ENCODE results near the gene OR2G3.

Gene OR2G3

DNA sequence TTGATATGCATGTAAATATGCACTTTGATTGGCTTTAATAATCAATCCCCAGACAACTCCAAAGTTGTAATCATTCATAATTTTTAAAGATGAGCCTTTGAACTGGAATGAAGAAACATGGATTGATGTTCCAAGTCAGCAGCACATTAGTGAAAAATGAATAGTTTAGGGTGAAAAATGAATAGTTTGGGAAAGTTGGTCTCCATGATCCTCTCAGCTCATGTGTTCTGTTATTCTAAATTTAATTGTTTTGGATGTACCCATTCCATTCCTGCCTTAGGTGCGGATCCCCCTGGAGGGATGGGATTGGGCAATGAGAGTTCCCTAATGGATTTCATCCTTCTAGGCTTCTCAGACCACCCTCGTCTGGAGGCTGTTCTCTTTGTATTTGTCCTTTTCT lies at the start of gene OR2G3:
Gene OR2G3, plus strand, starts transcription at position 301 of the 400 bp plus-strand sequence. Its CDS starts 0 bp downstream, at position 301.
- no peak for DNase-seq (ENCODE audit: low read depth)
- no peak within 1 kb of the TSS for H3K4me3 ChIP-seq (ENCODE audit: low read depth, low read length)
- TF ChIP-seq, protein P1, sequence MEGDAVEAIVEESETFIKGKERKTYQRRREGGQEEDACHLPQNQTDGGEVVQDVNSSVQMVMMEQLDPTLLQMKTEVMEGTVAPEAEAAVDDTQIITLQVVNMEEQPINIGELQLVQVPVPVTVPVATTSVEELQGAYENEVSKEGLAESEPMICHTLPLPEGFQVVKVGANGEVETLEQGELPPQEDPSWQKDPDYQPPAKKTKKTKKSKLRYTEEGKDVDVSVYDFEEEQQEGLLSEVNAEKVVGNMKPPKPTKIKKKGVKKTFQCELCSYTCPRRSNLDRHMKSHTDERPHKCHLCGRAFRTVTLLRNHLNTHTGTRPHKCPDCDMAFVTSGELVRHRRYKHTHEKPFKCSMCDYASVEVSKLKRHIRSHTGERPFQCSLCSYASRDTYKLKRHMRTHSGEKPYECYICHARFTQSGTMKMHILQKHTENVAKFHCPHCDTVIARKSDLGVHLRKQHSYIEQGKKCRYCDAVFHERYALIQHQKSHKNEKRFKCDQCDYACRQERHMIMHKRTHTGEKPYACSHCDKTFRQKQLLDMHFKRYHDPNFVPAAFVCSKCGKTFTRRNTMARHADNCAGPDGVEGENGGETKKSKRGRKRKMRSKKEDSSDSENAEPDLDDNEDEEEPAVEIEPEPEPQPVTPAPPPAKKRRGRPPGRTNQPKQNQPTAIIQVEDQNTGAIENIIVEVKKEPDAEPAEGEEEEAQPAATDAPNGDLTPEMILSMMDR (IDR thresholded peaks at IDR 0.05; ENCODE audit: control insufficient read depth, extremely low read depth, insufficient read depth), result no peak

DNA sequence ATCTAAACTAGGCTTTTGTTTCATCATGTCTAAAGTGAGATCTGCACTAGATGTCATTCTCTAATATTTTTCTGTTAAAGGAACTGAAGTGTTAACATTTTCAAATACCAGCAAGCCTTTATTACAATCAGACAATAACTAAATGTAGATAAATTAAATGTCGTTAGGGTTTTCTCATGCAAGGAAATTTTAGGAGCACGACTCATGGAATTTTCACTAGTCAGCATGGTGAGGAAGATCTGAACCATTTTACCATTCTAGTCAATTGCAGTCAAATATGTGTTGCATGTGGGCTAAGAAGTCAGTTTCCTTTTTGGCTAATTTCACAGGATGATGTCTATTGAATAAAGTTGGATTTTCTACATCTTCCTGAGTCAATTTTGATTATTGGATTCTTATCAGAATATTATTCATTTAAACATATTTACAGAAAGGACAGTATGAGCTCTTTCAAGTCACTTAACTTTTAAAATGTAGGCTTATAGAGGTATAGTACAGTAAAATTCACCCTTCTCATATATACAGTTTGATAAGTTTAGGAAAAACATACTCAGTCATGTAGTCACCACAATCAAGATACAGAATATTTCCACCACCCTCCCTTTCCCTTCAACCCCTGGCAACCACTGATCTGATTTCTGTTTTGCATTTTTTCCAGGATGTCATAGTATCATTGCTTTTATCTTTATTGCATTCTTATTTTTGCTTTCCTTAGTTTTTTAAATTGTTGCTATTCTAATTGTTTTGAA lies 47.3 kb upstream of the OR2G3 start:
- no peak for DNase-seq (ENCODE audit: low read depth)
- no peak overlapping the region for H3K4me3 ChIP-seq (ENCODE audit: low read depth, low read length)
- TF ChIP-seq, protein P1 (IDR thresholded peaks at IDR 0.05; ENCODE audit: control insufficient read depth, extremely low read depth, insufficient read depth), result no peak

GRCh38 chr1:247561711-247562110 lies 43.7 kb upstream of the OR2G3 start:
- H3K4me3 ChIP-seq (ENCODE audit: low read depth, low read length), result no peak overlapping the region
- TF ChIP-seq, protein P1 (IDR thresholded peaks at IDR 0.05; ENCODE audit: control insufficient read depth, extremely low read depth, insufficient read depth), result no peak
- no peak for DNase-seq (ENCODE audit: low read depth)

DNA sequence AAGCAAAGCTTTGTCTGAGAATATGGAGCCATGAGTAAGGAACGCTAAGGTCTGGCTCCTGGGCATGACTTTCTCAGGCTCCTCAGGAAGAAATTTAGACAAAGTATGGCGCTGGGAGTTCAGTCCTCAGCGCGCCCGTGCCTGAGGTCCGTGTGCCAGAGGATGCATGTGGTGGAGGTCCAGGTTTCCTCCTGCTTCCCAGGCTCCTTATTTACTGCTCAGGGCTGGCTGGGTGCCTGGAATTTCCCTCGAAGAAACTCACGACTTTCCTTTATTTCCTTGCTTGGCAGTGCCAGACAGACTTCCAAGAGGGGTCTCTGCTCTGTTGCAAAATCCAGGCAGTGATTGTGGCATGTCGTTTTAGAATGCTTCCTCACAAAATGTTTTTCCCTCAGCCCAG lies 43.2 kb upstream of the OR2G3 start:
- H3K4me3 ChIP-seq (ENCODE audit: low read depth, low read length), result no peak overlapping the region
- no peak for DNase-seq (ENCODE audit: low read depth)
- TF ChIP-seq, protein P1 (IDR thresholded peaks at IDR 0.05; ENCODE audit: control insufficient read depth, extremely low read depth, insufficient read depth), result no peak

DNA sequence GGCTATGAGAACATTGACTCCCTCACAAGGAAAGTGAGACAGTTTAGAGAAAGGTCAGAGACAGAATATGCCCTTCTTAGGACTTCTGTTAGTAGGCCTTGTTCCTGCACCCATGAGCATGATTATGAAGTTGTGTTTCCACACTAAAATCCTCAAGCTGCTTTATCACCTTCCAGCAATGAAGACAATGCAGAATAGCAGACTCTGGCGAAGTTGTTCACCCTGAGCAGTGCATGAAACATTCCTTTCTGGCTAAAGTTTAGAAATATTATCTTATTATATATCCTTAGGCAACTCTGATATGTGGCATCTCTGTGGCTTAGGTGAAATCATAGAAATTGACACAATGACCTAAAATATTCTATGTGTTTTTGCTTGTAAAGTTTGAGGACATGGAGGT lies 31.1 kb upstream of the OR2G3 start:
- DNase-seq (ENCODE audit: low read depth), result no peak
- TF ChIP-seq, protein P1 (IDR thresholded peaks at IDR 0.05; ENCODE audit: control insufficient read depth, extremely low read depth, insufficient read depth), result no peak
- H3K4me3 ChIP-seq (ENCODE audit: low read depth, low read length), result no peak overlapping the region

DNA sequence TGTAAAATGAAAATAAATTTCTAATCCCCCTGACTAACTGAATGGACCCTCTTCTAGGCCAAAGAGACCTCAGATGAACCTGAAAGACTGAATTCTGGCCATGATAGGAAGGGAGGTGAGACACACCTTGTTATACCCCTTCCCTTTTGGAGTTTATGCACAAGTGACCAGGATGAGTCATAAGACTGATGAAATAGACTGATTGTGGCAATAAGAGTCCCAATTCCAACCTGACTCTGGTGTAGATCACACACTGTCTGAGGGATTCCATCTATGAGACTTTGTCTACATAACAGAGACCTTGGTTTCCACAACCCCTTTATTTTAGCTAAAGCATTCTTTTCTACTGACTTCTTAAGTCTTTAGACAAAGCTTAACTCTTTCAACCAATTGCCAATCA lies 30.7 kb upstream of the OR2G3 start:
- TF ChIP-seq, protein P1 (IDR thresholded peaks at IDR 0.05; ENCODE audit: control insufficient read depth, extremely low read depth, insufficient read depth), result no peak
- H3K4me3 ChIP-seq (ENCODE audit: low read depth, low read length), result no peak overlapping the region
- no peak for DNase-seq (ENCODE audit: low read depth)

GRCh38 chr1:247576514-247576913 lies 28.9 kb upstream of the OR2G3 start:
- H3K4me3 ChIP-seq (ENCODE audit: low read depth, low read length), result no peak overlapping the region
- TF ChIP-seq, protein P1 (IDR thresholded peaks at IDR 0.05; ENCODE audit: control insufficient read depth, extremely low read depth, insufficient read depth), result peak; percentile 35; the same call in 1 of the 2 replicates
- DNase-seq (ENCODE audit: low read depth), result no peak

Data from LNCaP clone FGC (cell line).